Measurements from ENCODE around the gene ZNF407.

- TF ChIP-seq CTCF (IDR thresholded peaks at IDR 0.05; ENCODE audit: low read length) = no peak
- no peak for TF ChIP-seq EZH2phosphoT487 (IDR thresholded peaks at IDR 0.05; ENCODE audit: low read length)
Measured at GRCh38 chr18:74669136-74669798, 71.6 kb downstream of the ZNF407 start.

Measured in MM.1S (cell line).